Activated CD4-positive, alpha-beta T cell treated with anti-CD3 and anti-CD28 coated beads, Interleukin-2, Interleukin-6, amounts not matched to agents 100 ng/mL and 50 ng/mL, durations not matched to agents 16 hours and 8 hours (primary cell): ENCODE measurements around the gene KCNAB1.

Experiments
- DNase-seq: peaks from one replicate; pipeline ENCODE4 v3.0.0-alpha.2; 2020

The KCNAB1 gene

GRCh38 chr3:156378871-156379270 lies 258.5 kb downstream of the KCNAB1 start:
- no peak for DNase-seq

GRCh38 chr3:156379327-156379726 lies 258.9 kb downstream of the KCNAB1 start:
- no peak for DNase-seq

GRCh38 chr3:156381253-156381652 lies 260.9 kb downstream of the KCNAB1 start:
- DNase-seq: no peak

GRCh38 chr3:156382458-156383346 lies 262.3 kb downstream of the KCNAB1 start:
- peak; percentile 36 for DNase-seq

- no peak for DNase-seq
Observed at GRCh38 chr3:156383441-156384025, 263.2 kb downstream of the KCNAB1 start.

- DNase-seq: peak; percentile 2
Observed at GRCh38 chr3:156388497-156389448, 268.4 kb downstream of the KCNAB1 start.

- DNase-seq: no peak
Observed at GRCh38 chr3:156389449-156389950, 269.1 kb downstream of the KCNAB1 start.

GRCh38 chr3:156390846-156391245 lies 270.5 kb downstream of the KCNAB1 start:
- no peak for DNase-seq

GRCh38 chr3:156395961-156396710 lies 275.8 kb downstream of the KCNAB1 start:
- DNase-seq: no peak

GRCh38 chr3:156396851-156397250 lies 276.5 kb downstream of the KCNAB1 start:
- no peak for DNase-seq

GRCh38 chr3:156397534-156397933 lies 277.2 kb downstream of the KCNAB1 start:
- no peak for DNase-seq

GRCh38 chr3:156400062-156400461 lies 279.7 kb downstream of the KCNAB1 start:
- no peak for DNase-seq

GRCh38 chr3:156400735-156401134 lies 280.4 kb downstream of the KCNAB1 start:
- no peak for DNase-seq

GRCh38 chr3:156404217-156404616 lies 283.8 kb downstream of the KCNAB1 start:
- DNase-seq: no peak

GRCh38 chr3:156406393-156406792 lies 286.0 kb downstream of the KCNAB1 start:
- no peak for DNase-seq

- DNase-seq: no peak
Observed at GRCh38 chr3:156407617-156408225, 287.3 kb downstream of the KCNAB1 start.

- DNase-seq: no peak
Observed at GRCh38 chr3:156409694-156410093, 289.3 kb downstream of the KCNAB1 start.

GRCh38 chr3:156412600-156412999 lies 292.2 kb downstream of the KCNAB1 start:
- no peak for DNase-seq

GRCh38 chr3:156413293-156413892 lies 293.0 kb downstream of the KCNAB1 start:
- no peak for DNase-seq

- DNase-seq: no peak
Observed at GRCh38 chr3:156416846-156417558, 296.6 kb downstream of the KCNAB1 start.
